Stomach (tissue), 4 donors: ENCODE data around the gene EPS8L2.

Experiments used
- CTCF ChIP-seq, 7 experiments: fragments of 450-650 bp in 4 of 7; fragments of 200-600 bp in 3 of 7; sonication (generic) in 3 of 7; IDR thresholded peaks; one replicate each; pipeline ENCODE4 v1.5.1; 2016 to 2019; ENCODE audit warnings: antibody characterized with exemption in 7 of 7, control low read depth in 2 of 7, mild to moderate bottlenecking in 1 of 7
- EP300 ChIP-seq: sonication (generic); formaldehyde crosslinking; IDR thresholded peaks from one replicate; pipeline ENCODE4 v1.6.1; 2017; ENCODE audit warnings: antibody characterized with exemption
- POLR2AphosphoS5 ChIP-seq, 3 donors: sonication (generic); formaldehyde crosslinking; IDR thresholded peaks; one replicate each; pipeline ENCODE4 v1.6.1; 2016; ENCODE audit warnings: antibody characterized with exemption in 3 of 3

GRCh38 chr11:776263-776560, 70.2 kb downstream of the EPS8L2 start:
- no peak for TF ChIP-seq CTCF (IDR thresholded peaks at IDR 0.05)
- TF ChIP-seq POLR2AphosphoS5 (IDR thresholded peaks at IDR 0.05): no peak
- TF ChIP-seq EP300: no peak
